Measurements from ENCODE around the gene OR7C1. TPM values are rescaled to one million over a fixed set of nuclear protein-coding genes. Genes with fewer than 3 reads are reported as not detected.

Gene OR7C1
- total RNA-seq, 1 donor from 2014 or later = not detected

GRCh38 chr19:14762111-14762510 is 72.9 kb downstream of the OR7C1 start:
- no peaks in the 10 kb centered on the region for H3K36me3 ChIP-seq
- H3K27me3 ChIP-seq = no peaks in the 10 kb centered on the region
- no peak overlapping the region for H3K27ac ChIP-seq
- ATAC-seq (no peak), DNase-seq (no peak)
- no peaks in the 10 kb centered on the region for H3K4me1 ChIP-seq
- no peaks in the 10 kb centered on the region for H3K9me3 ChIP-seq
- no peak overlapping the region for H3K4me3 ChIP-seq
- TF ChIP-seq, protein P1, sequence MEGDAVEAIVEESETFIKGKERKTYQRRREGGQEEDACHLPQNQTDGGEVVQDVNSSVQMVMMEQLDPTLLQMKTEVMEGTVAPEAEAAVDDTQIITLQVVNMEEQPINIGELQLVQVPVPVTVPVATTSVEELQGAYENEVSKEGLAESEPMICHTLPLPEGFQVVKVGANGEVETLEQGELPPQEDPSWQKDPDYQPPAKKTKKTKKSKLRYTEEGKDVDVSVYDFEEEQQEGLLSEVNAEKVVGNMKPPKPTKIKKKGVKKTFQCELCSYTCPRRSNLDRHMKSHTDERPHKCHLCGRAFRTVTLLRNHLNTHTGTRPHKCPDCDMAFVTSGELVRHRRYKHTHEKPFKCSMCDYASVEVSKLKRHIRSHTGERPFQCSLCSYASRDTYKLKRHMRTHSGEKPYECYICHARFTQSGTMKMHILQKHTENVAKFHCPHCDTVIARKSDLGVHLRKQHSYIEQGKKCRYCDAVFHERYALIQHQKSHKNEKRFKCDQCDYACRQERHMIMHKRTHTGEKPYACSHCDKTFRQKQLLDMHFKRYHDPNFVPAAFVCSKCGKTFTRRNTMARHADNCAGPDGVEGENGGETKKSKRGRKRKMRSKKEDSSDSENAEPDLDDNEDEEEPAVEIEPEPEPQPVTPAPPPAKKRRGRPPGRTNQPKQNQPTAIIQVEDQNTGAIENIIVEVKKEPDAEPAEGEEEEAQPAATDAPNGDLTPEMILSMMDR (IDR thresholded peaks at IDR 0.05) = no peak
- intact Hi-C loops (cut with DNase I) = no loop called here

- intact Hi-C loops (cut with DNase I) = no loop called here
- no peak for DNase-seq
Observed at GRCh38 chr19:14761607-14762006, 73.4 kb downstream of the OR7C1 start.

GRCh38 chr19:14758816-14759215 is 76.2 kb downstream of the OR7C1 start:
- H3K27me3 ChIP-seq = no peaks in the 10 kb centered on the region
- ATAC-seq (no peak), DNase-seq (no peak)
- no peak overlapping the region for H3K27ac ChIP-seq
- no peaks in the 10 kb centered on the region for H3K36me3 ChIP-seq
- no peak overlapping the region for H3K4me3 ChIP-seq
- intact Hi-C loops (cut with DNase I) = no loop called here
- H3K4me1 ChIP-seq = no peaks in the 10 kb centered on the region
- H3K9me3 ChIP-seq = no peaks in the 10 kb centered on the region
- TF ChIP-seq, protein P1 (IDR thresholded peaks at IDR 0.05) = no peak

More at GRCh38 chr19:14761607-14762006, 73.4 kb downstream of the OR7C1 start:
- no peaks in the 10 kb centered on the region for H3K27me3 ChIP-seq
- TF ChIP-seq, protein P1 (IDR thresholded peaks at IDR 0.05) = no peak
- H3K27ac ChIP-seq = no peak overlapping the region
- H3K36me3 ChIP-seq = no peaks in the 10 kb centered on the region
- H3K4me3 ChIP-seq = no peak overlapping the region
- H3K9me3 ChIP-seq = no peaks in the 10 kb centered on the region
- no peaks in the 10 kb centered on the region for H3K4me1 ChIP-seq
- ATAC-seq = no peak

- H3K4me3 ChIP-seq = no peak overlapping the region
- TF ChIP-seq, protein P1 (IDR thresholded peaks at IDR 0.05) = no peak
- no peaks in the 10 kb centered on the region for H3K4me1 ChIP-seq
- DNase-seq (no peak), ATAC-seq (no peak)
- intact Hi-C loops (cut with DNase I) = no loop called here
- no peaks in the 10 kb centered on the region for H3K9me3 ChIP-seq
- H3K36me3 ChIP-seq = peaks cover 4% of the 10 kb centered on the region
- H3K27ac ChIP-seq = no peak overlapping the region
- H3K27me3 ChIP-seq = no peaks in the 10 kb centered on the region
Observed at GRCh38 chr19:14748601-14749000, 86.4 kb downstream of the OR7C1 start.

Other genes starting within 250 kb of the OR7C1 start
- gene ADGRE3, start 160.3 kb downstream of the OR7C1 start, total RNA-seq = 17.3 TPM
- 20.4 TPM for gene ZNF333, start 145.1 kb downstream of the OR7C1 start, total RNA-seq
- gene ADGRE2, start 56.6 kb downstream of the OR7C1 start, total RNA-seq = 17.0 TPM
- gene OR7A5, start within 50 bp of the OR7C1 start, total RNA-seq = not detected
- not detected for gene OR7A10, start 13.7 kb upstream of the OR7C1 start, total RNA-seq
- not detected for gene OR7A17, start 50.9 kb upstream of the OR7C1 start, total RNA-seq
- not detected for gene OR7C2, start 106.3 kb upstream of the OR7C1 start, total RNA-seq
- gene SLC1A6, start 144.7 kb upstream of the OR7C1 start, total RNA-seq = not detected
- gene CASP14, start 214.3 kb upstream of the OR7C1 start, total RNA-seq = not detected
- gene OR1I1, start 247.0 kb upstream of the OR7C1 start, total RNA-seq = not detected

Data from upper lobe of right lung (tissue), 1 donor.